ENCODE measurements around the gene ATP6V0D1. TPM values are rescaled to one million over a fixed set of nuclear protein-coding genes. Genes with fewer than 3 reads are reported as not detected.
A peak's percentile ranks its signal among the peaks of the same experiment; 100 is the strongest.

The ATP6V0D1 gene
- total and polyA plus RNA-seq, 2 of the 4 experiments (the other 2 are of a cell fraction): 112 to 124 TPM

GRCh38 chr16:67413978-67414911, 66.7 kb downstream of the ATP6V0D1 start (continued):
- no peak for TF ChIP-seq USF2 (IDR thresholded peaks at IDR 0.05; ENCODE audit: low read depth, low read length)
- TF ChIP-seq RFX5 (IDR thresholded peaks at IDR 0.05; ENCODE audit: low read depth, low read length): no peak

DNA sequence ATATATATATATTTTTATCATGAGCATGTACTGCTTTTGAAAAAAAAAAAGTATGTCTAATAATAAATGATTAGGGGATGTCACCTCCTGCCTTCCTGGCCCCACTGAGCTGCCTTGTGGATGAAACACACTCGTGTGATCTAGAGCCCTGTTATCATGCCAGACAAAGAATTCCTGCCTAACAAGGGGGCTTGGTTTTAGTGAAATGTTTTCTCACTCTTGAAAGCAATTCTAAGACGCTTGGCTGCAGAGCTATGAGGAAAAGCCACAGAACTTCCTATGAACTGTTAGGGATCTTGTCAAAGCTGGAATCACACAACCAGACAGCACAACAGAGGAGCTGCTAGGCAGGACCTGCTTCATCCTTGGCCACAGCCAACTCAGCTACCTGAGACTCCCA, 68.7 kb downstream of the ATP6V0D1 start:
- Histone ChIP-seq H2BK20ac (ENCODE audit: low read depth, low read length) (no peak overlapping the region), H3K27me3 (ENCODE audit: control insufficient read depth, insufficient read depth, low read length) (no peaks in the 10 kb centered on the region), H3K4me1 (ENCODE audit: control insufficient read depth, insufficient read depth, low read length) (peaks cover 3% of the 10 kb centered on the region), H2AFZ (replicated peaks; ENCODE audit: low read length, poor library complexity) (no peak overlapping the region), H2AK5ac (ENCODE audit: low read depth, low read length) (no peak overlapping the region), H4K8ac (ENCODE audit: low read depth in 2 of 2, low read length in 2 of 2) (no peak overlapping the region), H2BK120ac (ENCODE audit: low read depth, low read length) (no peak overlapping the region), H3K14ac (replicated peaks; ENCODE audit: low read depth, low read length) (no peak overlapping the region), H2BK15ac (ENCODE audit: low read depth, low read length) (no peak overlapping the region), H2AK9ac (replicated peaks; ENCODE audit: low read depth, low read length, poor library complexity) (no peak overlapping the region), H3K9me3 (ENCODE audit: control insufficient read depth, insufficient read depth, low read length) (no peaks in the 10 kb centered on the region), H2BK5ac (ENCODE audit: low read depth, low read length, poor library complexity, severe bottlenecking) (no peak overlapping the region), H4K91ac (ENCODE audit: insufficient read depth, low read depth, low read length) (no peak overlapping the region), H3K27ac (ENCODE audit: insufficient read depth, low read length) (no peak overlapping the region), H3K56ac (ENCODE audit: extremely low read depth, insufficient read depth, low read length) (no peak overlapping the region), H3K9ac (ENCODE audit: low read depth, low read length) (no peak overlapping the region), H3K9me1 (ENCODE audit: insufficient read depth, low read length) (peaks cover 6% of the 10 kb centered on the region), H4K5ac (ENCODE audit: low read depth, low read length) (no peak overlapping the region), H3K79me1 (ENCODE audit: low read depth in 1 of 2, low read length in 2 of 2) (peaks cover 2 to 19% of the 10 kb centered on the region in 2 experiments; a peak in 3 of 4 replicates), H3K36me3 (ENCODE audit: control insufficient read depth, insufficient read depth, low read length) (no peaks in the 10 kb centered on the region), H3K4me3 (ENCODE audit: insufficient read depth, low read depth, low read length) (no peak overlapping the region), H3K4ac (ENCODE audit: low read depth, low read length) (no peak overlapping the region), H3K23ac (ENCODE audit: low read depth, low read length) (0 out of 2 replicates have a peak overlapping the region, but pooled peaks have one; percentile 41), H3K4me2 (ENCODE audit: low read depth, low read length) (no peak overlapping the region), H3K18ac (ENCODE audit: low read depth, low read length) (no peak overlapping the region), H4K20me1 (ENCODE audit: insufficient read depth, low read length) (no peaks in the 10 kb centered on the region)
- in situ Hi-C loops (cut with MboI; ENCODE audit: low sequenced_read_pairs) (no loop called here), intact Hi-C loops (cut with micrococcal nuclease) (no loop called here), dilution Hi-C loops (cut with HindIII; ENCODE audit: low sequenced_read_pairs, unreplicated experiment) (no loop called here)
- ChIA-PET CTCF (interaction anchor here (0.6 to 1.5 kb wide), 3 partner anchors 15 to 39 kb away, joined by 3 to 12 read pairs (median 6); no protein-coding TSS in a partner anchor), POLR2A (ENCODE audit: unreplicated experiment) (no interaction called here)
- WGBS, 2 experiments (ENCODE audit: extremely low coverage in 2 of 2, insufficient read length in 1 of 2): no CpG with 5 or more reads among the region's 2 CpGs
- BruUV-seq (replicated peaks): no TSS peak
- ATAC-seq (ENCODE audit: low read depth) (no peak), DNase-seq (no peak)
- TF ChIP-seq RFX5 (IDR thresholded peaks at IDR 0.05; ENCODE audit: low read depth, low read length) (no peak), SMC3 (IDR thresholded peaks at IDR 0.05; ENCODE audit: low read depth, low read length) (no peak), MAZ (IDR thresholded peaks at IDR 0.05; ENCODE audit: borderline replicate concordance, low read depth, low read length) (no peak), USF2 (IDR thresholded peaks at IDR 0.05; ENCODE audit: low read depth, low read length) (no peak), RAD21 (IDR thresholded peaks at IDR 0.05; ENCODE audit: low read length) (no peak), BHLHE40 (IDR thresholded peaks at IDR 0.05; ENCODE audit: low read depth, low read length) (no peak), MXI1 (IDR thresholded peaks at IDR 0.05; ENCODE audit: borderline replicate concordance, low read depth, low read length) (no peak), MAFK (IDR thresholded peaks at IDR 0.05; ENCODE audit: low read depth, low read length) (no peak), FOS (IDR thresholded peaks at IDR 0.05; ENCODE audit: low read depth, low read length) (no peak), NFE2L2 (IDR thresholded peaks at IDR 0.05; ENCODE audit: low read depth, low read length) (no peak)
- TF ChIP-seq, protein P1, sequence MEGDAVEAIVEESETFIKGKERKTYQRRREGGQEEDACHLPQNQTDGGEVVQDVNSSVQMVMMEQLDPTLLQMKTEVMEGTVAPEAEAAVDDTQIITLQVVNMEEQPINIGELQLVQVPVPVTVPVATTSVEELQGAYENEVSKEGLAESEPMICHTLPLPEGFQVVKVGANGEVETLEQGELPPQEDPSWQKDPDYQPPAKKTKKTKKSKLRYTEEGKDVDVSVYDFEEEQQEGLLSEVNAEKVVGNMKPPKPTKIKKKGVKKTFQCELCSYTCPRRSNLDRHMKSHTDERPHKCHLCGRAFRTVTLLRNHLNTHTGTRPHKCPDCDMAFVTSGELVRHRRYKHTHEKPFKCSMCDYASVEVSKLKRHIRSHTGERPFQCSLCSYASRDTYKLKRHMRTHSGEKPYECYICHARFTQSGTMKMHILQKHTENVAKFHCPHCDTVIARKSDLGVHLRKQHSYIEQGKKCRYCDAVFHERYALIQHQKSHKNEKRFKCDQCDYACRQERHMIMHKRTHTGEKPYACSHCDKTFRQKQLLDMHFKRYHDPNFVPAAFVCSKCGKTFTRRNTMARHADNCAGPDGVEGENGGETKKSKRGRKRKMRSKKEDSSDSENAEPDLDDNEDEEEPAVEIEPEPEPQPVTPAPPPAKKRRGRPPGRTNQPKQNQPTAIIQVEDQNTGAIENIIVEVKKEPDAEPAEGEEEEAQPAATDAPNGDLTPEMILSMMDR (conservative IDR thresholded peaks at IDR 0.05; ENCODE audit: low read depth, low read length): no peak
